GM19455 (cell line): ENCODE measurements around the gene MASP2.
"Not testable (repeated sequence)": the region's sequence is repeated elsewhere in the genome, so short reads cannot be mapped to it uniquely, and the experiment has no call there.

Experiments
- ATAC-seq: cut with Tn5 transposase; IDR thresholded peaks from one replicate; pipeline ENCODE4 v1.9.1; 2021; ENCODE audit not compliant: unreplicated experiment

MASP2 gene

GRCh38 chr1:10990828-10991227, 56.2 kb downstream of the MASP2 start:
- ATAC-seq, result no peak

GRCh38 chr1:10989920-10990516, 57.0 kb downstream of the MASP2 start:
- ATAC-seq, result not testable (repeated sequence)

- no peak for ATAC-seq
Measured at GRCh38 chr1:10989095-10989494, 57.9 kb downstream of the MASP2 start.

GRCh38 chr1:10987840-10988417, 59.1 kb downstream of the MASP2 start:
- ATAC-seq, result no peak

GRCh38 chr1:10986525-10986890, 60.5 kb downstream of the MASP2 start:
- ATAC-seq, result no peak

- no peak for ATAC-seq
Measured at GRCh38 chr1:10980841-10981727, 66.0 kb downstream of the MASP2 start.

GRCh38 chr1:10980094-10980577, 66.9 kb downstream of the MASP2 start:
- no peak for ATAC-seq

GRCh38 chr1:10979483-10979920, 67.5 kb downstream of the MASP2 start:
- no peak for ATAC-seq

- no peak for ATAC-seq
Measured at GRCh38 chr1:10978719-10979118, 68.3 kb downstream of the MASP2 start.
